T47D (cell line): Measurements from ENCODE around the gene RFPL4A.
A peak's percentile ranks its signal among the peaks of the same experiment; 100 is the strongest.
"Not testable (repeated sequence)": the region's sequence is repeated elsewhere in the genome, so short reads cannot be mapped to it uniquely, and the experiment has no call there.

Source experiments
- DNase-seq, 2 experiments: peaks; one replicate each; pipeline versions ENCODE4 v3.0.0 to v3.0.0-alpha.2; 2011 to 2012; ENCODE audit warnings: low read depth in 1 of 2, low spot score in 1 of 2
- JUND ChIP-seq: IDR thresholded peaks from 2 replicates; pipeline ENCODE4 v1.6.1; 2012; ENCODE audit warnings: low read depth
- in situ Hi-C: cut with HindIII; loops from 2 replicates; pipeline ENCODE4 v1.10.0; 2016; ENCODE audit warnings: low sequenced_read_pairs, low pct_unique_long_range_greater_than_20kb

RFPL4A gene

DNA sequence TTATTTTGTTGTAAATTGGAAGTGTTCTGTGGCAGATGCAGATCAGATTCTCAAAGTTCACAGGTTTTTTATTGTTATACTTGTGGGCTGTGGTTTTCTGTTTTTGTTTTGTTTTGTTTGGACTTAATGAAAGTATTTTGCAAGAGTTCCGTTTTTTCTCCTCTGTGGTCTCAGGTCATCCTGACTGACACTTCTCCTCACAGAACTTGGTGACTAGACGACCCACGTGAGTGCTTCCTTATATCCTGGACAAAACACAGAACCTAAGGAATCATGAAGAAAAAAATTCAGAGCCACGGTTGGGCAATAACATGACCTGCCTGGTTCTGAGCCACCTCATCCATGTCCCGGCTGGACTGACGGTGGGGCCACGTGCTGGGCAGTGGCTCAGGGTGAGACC is 7.6 kb downstream of the RFPL4A start:
- no peak for DNase-seq
- in situ Hi-C loops: no loop called here
- TF ChIP-seq JUND: no peak

- in situ Hi-C loops, DNase-seq: not testable (repeated sequence)
Observed at GRCh38 chr19:55768818-55769217, 9.9 kb downstream of the RFPL4A start, which contains the start of gene RFPL4AL1. RFPL4AL1 (plus strand) TSS chr19:55769118; CDS start chr19:55771805, 2,687 bp downstream.

- in situ Hi-C loops, DNase-seq: not testable (repeated sequence)
Observed at GRCh38 chr19:55769632-55770031, 10.7 kb downstream of the RFPL4A start.

DNA sequence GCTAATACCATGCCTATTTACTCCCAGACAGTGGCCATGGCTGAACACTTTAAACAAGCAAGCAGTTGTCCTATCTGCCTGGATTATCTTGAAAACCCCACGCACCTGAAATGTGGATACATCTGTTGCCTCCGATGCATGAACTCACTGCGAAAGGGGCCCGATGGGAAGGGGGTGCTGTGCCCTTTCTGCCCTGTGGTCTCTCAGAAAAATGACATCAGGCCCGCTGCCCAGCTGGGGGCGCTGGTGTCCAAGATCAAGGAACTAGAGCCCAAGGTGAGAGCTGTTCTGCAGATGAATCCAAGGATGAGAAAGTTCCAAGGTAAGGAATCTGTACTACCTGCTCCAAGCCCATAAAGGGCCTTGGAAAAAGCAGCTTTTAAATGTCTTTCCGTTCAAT is 18.6 kb downstream of the RFPL4A start:
- no peak for TF ChIP-seq JUND
- in situ Hi-C loops: no loop called here
- no peak for DNase-seq

GRCh38 chr19:55778331-55778730 is 19.4 kb downstream of the RFPL4A start:
- TF ChIP-seq JUND: no peak
- no peak for DNase-seq
- in situ Hi-C loops: no loop called here

DNA sequence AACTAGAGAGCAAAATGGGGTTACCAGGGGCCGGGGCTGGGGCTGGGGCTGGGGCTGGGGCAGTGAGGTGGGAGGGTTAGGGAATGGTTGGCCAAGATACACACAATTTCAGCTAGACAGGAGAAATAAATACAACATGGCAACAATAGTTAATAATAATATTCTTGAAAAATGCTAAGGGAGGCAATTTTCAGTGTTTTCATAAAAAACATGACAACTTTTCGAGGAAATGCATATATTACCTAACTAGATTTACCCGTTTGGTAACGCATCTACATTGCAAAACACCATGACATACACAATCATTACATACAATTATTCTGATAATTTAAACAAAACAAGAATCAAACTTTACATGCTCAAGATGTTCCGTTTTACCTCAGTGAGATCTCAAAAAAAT is 22.2 kb downstream of the RFPL4A start:
- no peak for DNase-seq
- in situ Hi-C loops: no loop called here
- TF ChIP-seq JUND: no peak

DNA sequence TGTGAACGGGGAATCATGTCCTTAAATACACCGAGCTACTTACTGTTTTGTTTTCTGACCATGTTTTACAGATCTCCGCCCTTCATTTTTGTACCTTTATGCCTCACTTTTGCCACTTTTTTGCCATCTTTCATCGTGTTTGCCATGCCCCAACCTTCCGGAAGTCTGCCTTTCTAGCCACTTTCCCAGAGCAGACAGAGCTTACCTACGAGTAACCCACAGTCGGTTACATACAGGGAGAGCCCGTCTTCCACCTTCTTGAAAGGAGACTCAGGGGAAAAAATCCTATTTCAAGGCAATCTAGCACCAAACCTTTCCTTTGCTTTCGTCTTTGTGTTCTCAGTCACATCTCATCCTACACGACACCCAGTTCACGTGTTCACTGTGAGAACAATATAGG is 36.1 kb downstream of the RFPL4A start:
- TF ChIP-seq JUND: no peak
- in situ Hi-C loops: no loop called here
- DNase-seq: no peak

DNA sequence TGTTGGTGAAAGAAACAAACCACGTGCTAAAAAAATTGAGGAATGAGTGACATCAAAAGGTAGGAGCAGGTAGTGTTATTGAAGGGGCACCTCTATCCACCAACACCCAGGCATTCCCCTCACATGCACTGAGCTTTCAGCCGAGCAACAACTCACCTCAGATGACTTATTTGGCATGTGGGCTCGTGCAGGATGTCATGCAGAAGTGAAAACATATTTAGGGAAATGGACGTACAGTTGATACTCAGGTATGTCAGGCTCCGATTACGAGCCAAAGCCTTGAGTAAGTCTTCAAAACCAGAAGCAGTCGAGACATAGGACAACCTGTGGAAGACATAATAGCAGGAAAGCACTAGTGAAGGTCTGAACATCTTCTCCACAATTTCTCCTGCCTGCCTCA is 42.5 kb downstream of the RFPL4A start:
- no peak for DNase-seq
- no peak for TF ChIP-seq JUND

GRCh38 chr19:55802281-55802680 is 43.4 kb downstream of the RFPL4A start:
- no peak for TF ChIP-seq JUND
- no peak for DNase-seq
- in situ Hi-C loops: no loop called here

More for the DNA sequence above, 42.5 kb downstream of the RFPL4A start:
- in situ Hi-C loops: no loop called here

- in situ Hi-C loops: no loop called here
- peak in 1 of 2 experiments; percentile 73 for DNase-seq
- TF ChIP-seq JUND: no peak
Observed at GRCh38 chr19:55809381-55810058, 50.6 kb downstream of the RFPL4A start.

DNA sequence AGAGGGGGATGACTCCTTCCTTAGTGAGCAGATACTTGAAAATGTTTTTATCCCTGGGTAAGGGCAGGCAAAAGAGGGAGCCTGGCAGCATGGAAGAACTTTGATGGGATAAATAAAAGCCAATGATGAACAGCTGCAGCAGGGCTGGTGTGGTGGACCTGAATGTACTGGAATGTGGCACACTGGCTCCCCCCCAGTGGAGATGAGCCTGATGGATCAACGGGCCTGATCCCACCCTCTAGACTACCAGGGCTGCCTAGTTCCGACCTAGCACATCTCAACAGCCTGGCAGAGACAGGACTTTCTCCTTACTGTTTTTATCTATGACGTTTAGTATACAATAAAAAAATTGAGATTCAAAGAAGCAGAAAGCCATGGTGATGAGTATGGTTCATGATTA is 52.4 kb downstream of the RFPL4A start:
- no peak for TF ChIP-seq JUND
- in situ Hi-C loops: no loop called here
- DNase-seq: no peak

GRCh38 chr19:55812449-55812848 is 53.6 kb downstream of the RFPL4A start:
- no peak for DNase-seq
- in situ Hi-C loops: no loop called here
- no peak for TF ChIP-seq JUND
